ENCODE results near the gene IARS1.

Gene IARS1

DNA sequence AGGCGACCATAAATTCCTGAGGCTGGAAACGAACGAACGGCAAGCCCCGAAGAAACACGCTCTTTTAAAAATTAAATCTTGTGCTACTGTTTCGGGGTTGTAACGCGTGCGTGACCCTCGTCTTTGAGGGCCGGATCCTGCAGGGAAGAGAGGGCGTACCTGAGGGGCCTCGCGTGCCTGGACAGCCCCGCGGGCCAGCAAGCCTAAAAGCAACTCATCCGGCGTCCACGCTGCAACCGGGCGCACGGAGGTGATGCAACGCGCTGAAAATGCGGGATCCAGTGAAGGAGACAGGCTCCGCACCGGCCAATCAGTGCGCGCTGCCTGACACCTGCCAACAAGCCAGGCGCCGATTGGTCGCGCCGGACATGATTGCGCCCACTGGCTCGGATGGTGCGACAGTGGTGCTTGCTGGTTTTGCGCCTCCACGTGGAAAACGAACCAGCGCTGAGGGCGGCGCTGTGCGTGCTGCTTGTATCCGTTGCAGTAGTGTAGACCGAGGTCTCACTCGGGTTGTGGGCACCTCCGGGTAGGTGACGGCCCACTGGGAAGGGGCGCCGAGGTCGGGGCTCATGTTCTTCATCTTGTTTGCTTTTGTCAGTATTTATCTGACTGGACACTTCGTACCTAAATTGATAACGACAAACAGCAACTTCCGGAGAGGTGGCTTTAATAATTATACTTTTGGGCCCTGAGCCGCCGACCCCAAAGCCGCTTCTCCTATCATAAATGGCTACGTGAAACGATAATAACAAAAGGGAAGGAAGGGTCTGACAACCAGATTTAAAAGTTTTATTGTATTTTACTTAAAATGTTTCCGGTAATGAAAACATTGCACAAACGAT is at the start of gene IARS1:
Gene IARS1, minus strand, starts transcription at position 246 of the 845 bp plus-strand sequence. CDS start 4,278 bp downstream, outside the sequence.
- Histone ChIP-seq H3K4me3 (ENCODE audit: low read depth, low read length) (peak within 1 kb of the TSS; percentile 90), H3K79me2 (ENCODE audit: control insufficient read depth, insufficient read depth, low read length, unreplicated experiment) (peaks cover 57% of the 10 kb centered on the region), H3K27ac (ENCODE audit: low read depth, low read length) (peak within 1 kb of the TSS; percentile 69), H3K36me3 (ENCODE audit: insufficient read depth, low read length) (peaks cover 24% of the 10 kb centered on the region), H3K27me3 (ENCODE audit: insufficient read depth, low read length) (no peaks in the 10 kb centered on the region), H2AFZ (ENCODE audit: low read length, unreplicated experiment) (peak within 1 kb of the TSS; percentile 44), H3K4me1 (ENCODE audit: control insufficient read depth, insufficient read depth, low read length, unreplicated experiment) (peaks cover 35% of the 10 kb centered on the region)

DNA sequence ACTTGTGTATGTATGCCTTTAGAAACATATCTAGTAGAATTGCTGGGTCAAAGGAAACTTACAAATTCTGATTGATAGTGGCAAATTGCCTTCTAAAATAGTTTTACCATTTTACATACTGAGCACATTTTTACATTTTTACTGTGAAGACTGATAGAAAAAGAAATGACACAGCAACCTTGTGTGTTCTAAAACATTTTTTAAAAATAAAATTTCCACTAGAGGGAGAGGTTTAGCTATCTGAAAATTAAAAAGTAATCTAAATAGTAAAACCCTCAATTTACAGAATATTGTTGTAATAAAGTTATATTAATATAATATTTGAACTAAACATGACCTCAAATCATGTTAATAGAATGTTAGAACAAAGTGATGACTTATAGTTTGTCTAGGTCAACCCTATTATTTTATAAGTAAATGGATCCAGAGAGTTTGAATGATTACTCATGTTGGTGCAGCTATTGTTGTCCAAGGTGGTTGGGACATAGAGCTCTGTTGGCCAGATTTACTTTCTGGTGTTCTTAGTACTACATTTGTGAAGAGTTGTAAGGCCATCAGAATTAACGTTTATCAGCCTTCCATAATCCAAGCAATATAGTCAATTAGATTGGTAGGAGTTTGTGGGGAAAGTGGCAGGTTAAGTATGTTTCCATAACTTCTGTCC is 49.5 kb upstream of the IARS1 start:
- H3K4me3 ChIP-seq (ENCODE audit: low read depth, low read length), result no peak overlapping the region
- H3K4me1 ChIP-seq (ENCODE audit: control insufficient read depth, insufficient read depth, low read length, unreplicated experiment), result peaks cover 9% of the 10 kb centered on the region
- no peaks in the 10 kb centered on the region for H3K79me2 ChIP-seq (ENCODE audit: control insufficient read depth, insufficient read depth, low read length, unreplicated experiment)
- no peak overlapping the region for H3K27ac ChIP-seq (ENCODE audit: low read depth, low read length)
- no peaks in the 10 kb centered on the region for H3K27me3 ChIP-seq (ENCODE audit: insufficient read depth, low read length)
- H2AFZ ChIP-seq (ENCODE audit: low read length, unreplicated experiment), result no peak overlapping the region
- peaks cover 20% of the 10 kb centered on the region for H3K36me3 ChIP-seq (ENCODE audit: insufficient read depth, low read length)

DNA sequence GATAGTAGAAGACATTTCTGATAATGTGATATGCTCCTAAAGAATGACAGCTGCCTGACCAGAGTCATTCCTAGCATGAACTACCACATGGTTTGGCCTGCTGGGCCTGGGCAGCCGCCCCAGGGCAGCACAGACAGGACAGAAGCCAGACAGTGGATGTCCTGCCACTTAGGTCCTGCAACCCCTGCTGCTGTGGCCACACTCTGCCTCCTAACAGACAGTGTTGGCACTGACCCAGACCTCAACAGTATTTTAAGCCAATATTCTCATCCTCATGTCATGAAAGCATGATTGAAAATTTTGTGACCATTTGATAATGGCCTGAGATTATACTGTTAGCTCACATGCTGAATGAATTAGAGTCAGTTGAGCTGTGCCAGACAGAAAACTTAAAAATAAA is 48.1 kb upstream of the IARS1 start:
- no peak overlapping the region for H3K27ac ChIP-seq (ENCODE audit: low read depth, low read length)
- H3K36me3 ChIP-seq (ENCODE audit: insufficient read depth, low read length), result peaks cover 29% of the 10 kb centered on the region
- no peaks in the 10 kb centered on the region for H3K27me3 ChIP-seq (ENCODE audit: insufficient read depth, low read length)
- H3K4me3 ChIP-seq (ENCODE audit: low read depth, low read length), result no peak overlapping the region
- H3K79me2 ChIP-seq (ENCODE audit: control insufficient read depth, insufficient read depth, low read length, unreplicated experiment), result no peaks in the 10 kb centered on the region
- H2AFZ ChIP-seq (ENCODE audit: low read length, unreplicated experiment), result no peak overlapping the region
- peaks cover 9% of the 10 kb centered on the region for H3K4me1 ChIP-seq (ENCODE audit: control insufficient read depth, insufficient read depth, low read length, unreplicated experiment)

DNA sequence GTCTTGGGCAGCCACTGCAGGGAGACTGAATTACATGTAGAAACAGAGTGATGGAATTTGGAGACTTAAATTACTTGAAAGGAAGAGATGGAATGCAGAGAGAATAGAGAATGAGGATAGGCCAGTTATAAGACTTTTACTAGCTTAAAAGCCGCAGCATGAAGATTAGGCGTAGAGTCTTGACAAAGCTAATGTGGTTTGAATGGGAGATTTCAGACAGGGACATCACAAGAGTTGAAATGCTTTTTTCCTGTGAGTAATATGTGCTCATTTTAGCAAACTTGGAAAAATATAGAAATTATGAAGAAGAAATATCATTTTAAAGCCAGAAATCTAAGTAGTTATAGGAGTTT is 39.8 kb upstream of the IARS1 start:
- H2AFZ ChIP-seq (ENCODE audit: low read length, unreplicated experiment), result no peak overlapping the region
- H3K4me1 ChIP-seq (ENCODE audit: control insufficient read depth, insufficient read depth, low read length, unreplicated experiment), result peaks cover 5% of the 10 kb centered on the region
- no peaks in the 10 kb centered on the region for H3K79me2 ChIP-seq (ENCODE audit: control insufficient read depth, insufficient read depth, low read length, unreplicated experiment)
- peaks cover 13% of the 10 kb centered on the region; the same call in 1 of the 2 replicates for H3K36me3 ChIP-seq (ENCODE audit: insufficient read depth, low read length)
- H3K27ac ChIP-seq (ENCODE audit: low read depth, low read length), result no peak overlapping the region
- no peaks in the 10 kb centered on the region for H3K27me3 ChIP-seq (ENCODE audit: insufficient read depth, low read length)
- no peak overlapping the region for H3K4me3 ChIP-seq (ENCODE audit: low read depth, low read length)

DNA sequence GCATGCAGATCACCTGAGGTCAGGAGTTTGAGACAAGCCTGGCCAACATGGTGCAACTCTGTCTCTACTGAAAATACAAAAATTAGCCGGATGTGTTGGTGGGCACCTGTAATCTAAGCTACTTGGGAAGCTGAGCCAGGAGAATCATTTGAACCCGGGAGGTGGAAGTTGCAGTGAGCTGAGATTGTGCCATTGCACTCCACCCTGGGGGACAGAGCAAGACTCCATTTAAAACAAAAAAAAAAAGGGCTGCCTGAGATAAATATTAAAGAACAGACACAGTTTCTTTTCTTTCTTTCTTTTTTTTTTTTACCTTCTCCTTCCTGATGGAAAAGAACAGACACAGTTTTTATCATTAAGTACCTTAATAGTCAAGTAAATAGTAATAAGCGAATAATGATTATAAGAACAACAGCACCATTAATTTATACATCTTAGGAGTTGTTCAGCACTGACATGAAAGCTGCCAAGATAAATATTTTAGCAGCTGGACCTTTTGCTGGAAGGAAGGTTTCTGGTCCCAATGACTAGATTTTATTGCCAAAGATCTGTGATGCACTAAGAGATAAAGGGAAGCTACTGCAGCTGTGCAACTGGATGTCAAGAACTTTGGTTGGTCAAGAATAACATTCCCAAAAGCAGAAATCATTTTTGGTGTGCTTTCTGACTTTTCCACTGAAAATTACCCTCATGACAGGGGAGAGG is 39.2 kb upstream of the IARS1 start:
- no peak overlapping the region for H3K27ac ChIP-seq (ENCODE audit: low read depth, low read length)
- no peaks in the 10 kb centered on the region for H3K79me2 ChIP-seq (ENCODE audit: control insufficient read depth, insufficient read depth, low read length, unreplicated experiment)
- no peak overlapping the region for H3K4me3 ChIP-seq (ENCODE audit: low read depth, low read length)
- no peak overlapping the region for H2AFZ ChIP-seq (ENCODE audit: low read length, unreplicated experiment)
- H3K27me3 ChIP-seq (ENCODE audit: insufficient read depth, low read length), result no peaks in the 10 kb centered on the region
- peaks cover 11% of the 10 kb centered on the region; the same call in 1 of the 2 replicates for H3K36me3 ChIP-seq (ENCODE audit: insufficient read depth, low read length)
- peaks cover 5% of the 10 kb centered on the region for H3K4me1 ChIP-seq (ENCODE audit: control insufficient read depth, insufficient read depth, low read length, unreplicated experiment)

DNA sequence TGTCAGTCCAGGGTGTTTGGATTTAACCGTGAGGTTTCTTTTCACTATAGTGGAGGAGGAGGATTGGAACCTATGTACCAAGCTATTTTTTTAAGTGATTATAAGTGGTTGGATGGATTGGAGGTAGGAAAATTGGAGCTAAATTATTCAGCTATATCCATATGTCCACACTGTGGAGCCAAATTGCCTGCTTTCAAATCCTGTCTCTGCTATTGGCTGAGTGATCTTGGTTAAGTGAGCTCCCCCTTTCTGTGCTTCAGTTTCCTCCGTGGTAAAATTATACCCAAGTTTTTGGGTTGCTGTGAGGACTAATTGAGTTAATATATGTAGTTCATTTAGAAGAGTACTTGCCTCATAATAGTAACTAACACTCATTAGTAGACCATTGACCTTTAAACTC is 34.7 kb upstream of the IARS1 start:
- Histone ChIP-seq H3K27ac (ENCODE audit: low read depth, low read length) (no peak overlapping the region), H2AFZ (ENCODE audit: low read length, unreplicated experiment) (peak overlapping the region; percentile 28), H3K4me3 (ENCODE audit: low read depth, low read length) (no peak overlapping the region)

DNA sequence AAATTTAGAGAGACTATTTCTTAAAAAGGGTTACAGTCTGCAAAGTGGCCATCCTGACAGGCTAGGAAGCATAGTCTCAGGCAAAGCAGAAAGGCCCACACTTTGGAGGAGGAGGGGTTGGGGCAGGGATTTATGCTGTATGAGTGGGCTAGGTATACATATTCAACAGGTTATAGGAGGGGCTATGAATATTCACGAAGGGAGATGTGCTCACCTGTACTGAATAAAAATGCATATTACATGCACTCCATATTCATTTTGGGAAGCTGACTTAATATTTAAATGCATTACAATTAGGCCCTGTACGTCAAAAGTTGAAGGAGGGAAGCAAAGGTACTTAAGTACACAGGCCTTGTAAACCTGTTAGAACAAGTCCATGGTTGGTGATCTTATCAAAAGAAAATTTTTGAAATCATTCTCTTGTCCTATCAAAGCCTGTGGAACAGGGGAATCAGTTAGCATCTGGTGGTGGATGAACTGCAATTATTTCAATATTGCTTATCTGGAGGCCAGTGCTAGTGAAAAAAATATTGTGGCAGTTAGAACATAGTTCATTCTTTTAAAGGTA is 33.9 kb upstream of the IARS1 start:
- H3K79me2 ChIP-seq (ENCODE audit: control insufficient read depth, insufficient read depth, low read length, unreplicated experiment), result peaks cover 29% of the 10 kb centered on the region
- peak overlapping the region; percentile 89 for H3K4me3 ChIP-seq (ENCODE audit: low read depth, low read length)
- no peaks in the 10 kb centered on the region for H3K27me3 ChIP-seq (ENCODE audit: insufficient read depth, low read length)
- peaks cover 10% of the 10 kb centered on the region; the same call in 1 of the 2 replicates for H3K36me3 ChIP-seq (ENCODE audit: insufficient read depth, low read length)
- H3K27ac ChIP-seq (ENCODE audit: low read depth, low read length), result no peak overlapping the region
- peaks cover 11% of the 10 kb centered on the region for H3K4me1 ChIP-seq (ENCODE audit: control insufficient read depth, insufficient read depth, low read length, unreplicated experiment)
- H2AFZ ChIP-seq (ENCODE audit: low read length, unreplicated experiment), result no peak overlapping the region

More for the DNA sequence above, 34.7 kb upstream of the IARS1 start:
- Histone ChIP-seq H3K4me1 (ENCODE audit: control insufficient read depth, insufficient read depth, low read length, unreplicated experiment) (peaks cover 16% of the 10 kb centered on the region), H3K79me2 (ENCODE audit: control insufficient read depth, insufficient read depth, low read length, unreplicated experiment) (peaks cover 25% of the 10 kb centered on the region), H3K27me3 (ENCODE audit: insufficient read depth, low read length) (no peaks in the 10 kb centered on the region), H3K36me3 (ENCODE audit: insufficient read depth, low read length) (peaks cover 5% of the 10 kb centered on the region; the same call in 1 of the 2 replicates)

DNA sequence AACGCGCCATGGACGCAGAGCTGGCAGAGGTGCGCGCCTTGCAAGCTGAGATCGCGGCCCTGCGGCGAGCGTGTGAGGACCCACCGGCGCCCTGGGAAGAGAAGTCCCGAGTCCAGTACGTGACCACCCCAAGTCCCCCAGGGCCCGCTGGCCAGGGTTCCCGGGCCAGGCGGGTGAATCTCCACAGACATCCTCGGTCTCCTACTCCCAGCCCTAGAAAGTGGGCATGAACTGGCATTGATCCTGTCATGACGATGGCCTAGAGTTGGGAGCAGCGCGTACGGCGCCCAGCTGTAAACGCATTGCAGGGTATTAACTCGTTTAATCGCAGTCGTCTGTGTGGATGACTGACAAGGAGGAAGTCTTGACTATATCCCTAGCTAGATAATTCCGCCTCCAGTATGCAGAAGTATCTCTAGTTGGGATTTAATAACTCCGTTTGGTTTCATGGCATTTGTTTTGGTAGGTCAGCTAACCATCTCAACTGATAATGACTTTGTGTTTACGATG is 32.5 kb upstream of the IARS1 start:
- H3K27me3 ChIP-seq (ENCODE audit: insufficient read depth, low read length), result no peaks in the 10 kb centered on the region
- peak overlapping the region; percentile 91; the same call in 1 of the 2 replicates for H3K27ac ChIP-seq (ENCODE audit: low read depth, low read length)
- peaks cover 11% of the 10 kb centered on the region for H3K4me1 ChIP-seq (ENCODE audit: control insufficient read depth, insufficient read depth, low read length, unreplicated experiment)
- H2AFZ ChIP-seq (ENCODE audit: low read length, unreplicated experiment), result peak overlapping the region; percentile 74
- H3K36me3 ChIP-seq (ENCODE audit: insufficient read depth, low read length), result peaks cover 12% of the 10 kb centered on the region
- peak overlapping the region; percentile 89 for H3K4me3 ChIP-seq (ENCODE audit: low read depth, low read length)
- peaks cover 29% of the 10 kb centered on the region for H3K79me2 ChIP-seq (ENCODE audit: control insufficient read depth, insufficient read depth, low read length, unreplicated experiment)

DNA sequence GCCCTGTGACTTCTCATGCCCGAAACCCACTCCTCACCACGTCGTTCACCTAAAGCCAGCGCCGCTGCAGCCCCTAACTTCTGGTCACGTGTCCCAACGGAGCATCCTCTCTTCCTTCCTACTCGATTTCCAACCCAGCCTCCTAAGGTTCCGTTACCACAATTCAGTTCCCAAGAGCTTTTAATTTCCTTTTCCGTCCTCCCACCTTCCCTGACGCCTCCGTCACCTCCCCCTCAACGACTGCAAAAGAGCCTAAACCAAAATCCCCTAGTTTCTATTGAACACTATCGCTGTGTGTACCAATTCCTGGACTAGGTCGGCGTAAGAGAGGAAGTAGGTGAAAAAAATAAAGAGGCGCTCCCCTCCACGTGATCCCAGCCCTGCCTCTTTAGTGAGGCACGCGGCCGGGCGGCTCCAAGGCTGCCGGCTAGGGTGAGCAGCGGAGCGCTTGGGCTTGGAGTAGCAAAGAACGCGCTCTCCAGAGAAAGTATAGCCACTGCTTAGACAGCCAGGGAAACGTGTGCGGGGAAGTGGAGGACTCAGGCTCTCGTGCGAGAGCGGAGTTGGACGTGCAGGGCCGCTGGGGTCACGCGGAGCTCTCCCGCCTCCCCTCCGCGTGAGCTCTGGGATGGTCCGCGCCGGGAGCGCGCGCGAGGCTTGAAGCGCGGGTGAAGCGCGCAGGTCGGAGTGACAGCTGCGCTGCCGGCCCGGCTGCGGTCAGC is 31.9 kb upstream of the IARS1 start, which contains the start of the genes CENPP and NOL8:
Gene CENPP, plus strand, starts transcription at position 685 of the 722 bp plus-strand sequence.
Gene NOL8, minus strand, starts transcription at position 82 of the 722 bp plus-strand sequence. CDS start 1,189 bp downstream, outside the sequence.
- Histone ChIP-seq H3K4me3 (ENCODE audit: low read depth, low read length) (peak within 1 kb of the TSS; percentile 89), H3K4me1 (ENCODE audit: control insufficient read depth, insufficient read depth, low read length, unreplicated experiment) (peaks cover 11% of the 10 kb centered on the region), H3K27me3 (ENCODE audit: insufficient read depth, low read length) (no peaks in the 10 kb centered on the region), H2AFZ (ENCODE audit: low read length, unreplicated experiment) (peak within 1 kb of the TSS; percentile 89), H3K79me2 (ENCODE audit: control insufficient read depth, insufficient read depth, low read length, unreplicated experiment) (peaks cover 29% of the 10 kb centered on the region), H3K36me3 (ENCODE audit: insufficient read depth, low read length) (peaks cover 15% of the 10 kb centered on the region), H3K27ac (ENCODE audit: low read depth, low read length) (peak within 1 kb of the TSS; percentile 91)
